Measurements from ENCODE around the gene ZNF273.
A peak's percentile ranks its signal among the peaks of the same experiment; 100 is the strongest.
"Not testable (repeated sequence)": the region's sequence is repeated elsewhere in the genome, so short reads cannot be mapped to it uniquely, and the experiment has no call there.

ZNF273 gene

GRCh38 chr7:64902806-64903721, at the start of gene ZNF273:
ZNF273 (plus strand) TSS chr7:64903273; CDS start chr7:64903318, 45 bp downstream.
- DNase-seq = peak; percentile 84

DNA sequence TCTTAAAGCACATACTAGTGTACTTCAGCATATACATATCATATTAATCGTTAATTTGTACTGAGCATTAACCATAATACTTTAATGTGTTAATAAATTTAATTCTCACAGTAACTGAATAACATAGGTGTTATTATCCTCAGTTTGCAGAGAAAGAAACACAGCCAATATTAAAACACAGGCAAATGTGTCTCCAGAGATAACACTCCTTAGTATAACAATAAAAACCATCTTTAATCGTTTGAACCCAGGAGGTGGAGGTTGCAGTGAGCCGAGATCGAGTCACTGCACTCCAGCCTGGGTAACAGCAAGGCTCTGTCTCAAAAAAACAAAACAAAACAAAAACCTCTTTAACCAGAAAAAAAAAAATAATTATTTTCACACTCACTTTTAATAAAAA, 49.4 kb upstream of the ZNF273 start:
- no peak for DNase-seq

DNA sequence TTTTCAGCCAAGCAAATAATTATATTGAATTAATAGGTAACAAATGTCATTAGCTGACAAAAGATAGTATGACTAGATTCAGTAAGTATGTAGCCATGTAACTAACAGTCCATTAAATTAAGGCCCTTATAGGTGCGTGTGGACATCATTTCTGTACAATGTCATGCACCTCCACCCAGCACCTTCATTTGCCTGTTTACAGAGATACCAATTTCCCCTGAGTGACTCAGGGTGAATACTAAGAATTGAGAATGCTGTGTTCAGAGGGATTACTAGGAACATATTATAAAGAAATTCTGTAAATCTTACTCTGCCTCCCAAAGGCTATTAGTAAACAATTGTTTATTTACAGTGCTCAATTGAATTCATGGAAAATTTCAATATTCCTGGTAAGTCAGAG, 48.1 kb upstream of the ZNF273 start:
- no peak for DNase-seq

DNA sequence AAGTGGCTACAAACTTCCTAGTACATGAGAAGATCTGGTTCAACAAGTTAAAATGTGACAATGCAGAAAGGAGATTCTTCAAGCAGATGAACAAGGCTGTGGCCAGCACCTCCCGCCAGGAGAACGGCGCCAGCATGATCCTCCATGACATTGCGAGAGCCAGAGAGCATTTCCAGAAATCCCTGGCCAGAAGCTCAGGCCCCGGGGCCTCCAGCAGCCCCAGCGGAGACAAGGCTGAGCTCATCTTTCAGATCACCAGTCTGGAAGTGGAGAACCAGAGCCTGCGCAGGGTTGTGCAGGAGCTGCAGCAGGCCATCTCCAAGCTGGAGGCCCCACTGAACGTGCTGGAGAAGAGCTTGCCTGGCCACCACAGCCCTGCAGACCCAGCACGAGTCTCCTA, 40.1 kb upstream of the ZNF273 start:
- DNase-seq = no peak

DNA sequence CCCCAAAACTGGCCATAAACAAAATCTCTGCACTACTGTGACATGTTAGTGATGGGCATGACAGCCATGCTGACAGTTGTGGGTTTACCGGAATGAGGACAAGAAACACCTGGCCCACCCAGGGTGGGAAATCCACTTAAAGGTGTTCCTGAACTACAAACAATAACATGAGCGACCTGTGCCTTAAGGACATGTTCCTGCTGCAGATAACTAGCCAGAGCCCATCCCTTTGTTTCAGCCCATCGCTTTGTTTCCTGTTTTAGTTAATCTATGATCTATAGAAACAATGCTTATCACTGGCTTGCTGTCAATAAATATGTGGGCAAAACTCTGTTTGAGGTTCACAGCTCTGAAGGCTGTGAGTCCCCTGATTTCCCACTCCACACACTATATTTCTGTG, 39.5 kb upstream of the ZNF273 start:
- not testable (repeated sequence) for DNase-seq

DNA sequence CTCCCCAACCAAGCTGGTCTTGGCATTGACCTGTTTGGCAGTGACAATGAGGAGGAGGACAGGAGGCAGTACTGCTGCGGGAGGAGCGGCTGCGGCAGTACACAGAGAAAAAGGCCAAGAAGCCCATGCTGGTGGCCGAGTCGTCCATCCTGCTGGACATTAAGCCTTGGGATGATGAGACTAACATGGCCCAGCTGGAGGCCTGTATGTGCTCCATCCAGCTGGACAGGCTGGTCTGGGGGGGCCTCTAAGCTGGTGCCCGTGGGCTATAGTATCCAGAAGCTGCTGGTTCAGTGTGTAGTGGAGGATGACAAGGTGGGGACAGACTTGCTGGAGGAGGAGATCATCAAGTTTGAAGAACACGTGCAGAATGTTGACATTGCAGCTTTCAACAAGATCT, 39.1 kb upstream of the ZNF273 start:
- DNase-seq = no peak

GRCh38 chr7:64867863-64868440, 35.1 kb upstream of the ZNF273 start:
- DNase-seq = no peak

GRCh38 chr7:64868499-64868898, 34.6 kb upstream of the ZNF273 start:
- DNase-seq = no peak

DNA sequence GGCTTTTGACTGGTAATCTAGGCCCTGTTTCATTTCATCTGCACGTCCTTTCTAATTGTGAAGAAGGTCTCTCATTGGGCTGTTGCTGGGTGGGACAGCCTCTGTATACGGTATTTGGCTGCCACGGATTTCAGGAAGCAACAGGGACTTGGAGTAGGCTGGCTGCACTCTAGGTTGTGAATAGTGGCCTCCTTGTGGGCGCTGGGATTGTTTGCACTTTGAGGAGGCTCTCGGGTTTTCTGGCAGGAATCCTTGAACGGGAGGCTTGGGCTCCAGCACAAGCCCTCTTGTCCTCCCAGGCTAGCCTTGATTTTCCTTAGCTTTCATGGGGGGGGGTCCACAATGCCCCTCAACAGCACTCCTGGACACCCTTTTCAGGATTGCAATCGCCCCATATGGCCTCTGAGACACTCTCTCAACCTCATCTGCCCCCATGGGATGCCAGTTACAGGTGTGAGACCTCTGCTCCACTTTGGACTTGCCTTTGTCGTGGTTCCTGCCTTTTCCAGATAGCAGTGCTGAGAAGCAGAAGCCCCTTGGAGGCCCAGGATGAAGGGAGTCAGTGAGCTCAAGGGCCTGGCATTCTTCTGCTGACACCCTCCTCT, 33.9 kb upstream of the ZNF273 start:
- DNase-seq = no peak

- no peak for DNase-seq
Measured at GRCh38 chr7:64869912-64870562, 33.0 kb upstream of the ZNF273 start.

- no peak for DNase-seq
Measured at GRCh38 chr7:64870656-64871055, 32.4 kb upstream of the ZNF273 start.

DNA sequence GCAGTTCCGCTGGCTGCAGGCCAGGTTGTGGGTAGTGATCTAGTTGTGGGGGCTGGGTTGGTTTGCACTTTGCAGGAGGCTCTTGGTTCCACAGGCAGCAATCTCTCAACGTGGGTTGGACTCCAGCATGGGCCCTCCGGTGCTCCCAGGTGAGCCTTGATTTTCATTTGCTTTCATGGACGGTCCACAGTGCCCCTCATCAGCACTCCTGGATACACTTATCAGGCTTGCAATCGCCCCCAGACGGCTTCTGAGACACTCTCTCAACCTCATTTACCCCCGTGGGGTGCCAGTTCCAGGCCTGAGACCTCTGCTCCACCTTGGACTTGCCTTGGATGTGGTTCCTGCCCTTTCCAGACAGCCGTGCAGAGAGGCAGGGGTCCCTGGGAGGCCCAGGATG, 31.3 kb upstream of the ZNF273 start:
- no peak for DNase-seq

DNA sequence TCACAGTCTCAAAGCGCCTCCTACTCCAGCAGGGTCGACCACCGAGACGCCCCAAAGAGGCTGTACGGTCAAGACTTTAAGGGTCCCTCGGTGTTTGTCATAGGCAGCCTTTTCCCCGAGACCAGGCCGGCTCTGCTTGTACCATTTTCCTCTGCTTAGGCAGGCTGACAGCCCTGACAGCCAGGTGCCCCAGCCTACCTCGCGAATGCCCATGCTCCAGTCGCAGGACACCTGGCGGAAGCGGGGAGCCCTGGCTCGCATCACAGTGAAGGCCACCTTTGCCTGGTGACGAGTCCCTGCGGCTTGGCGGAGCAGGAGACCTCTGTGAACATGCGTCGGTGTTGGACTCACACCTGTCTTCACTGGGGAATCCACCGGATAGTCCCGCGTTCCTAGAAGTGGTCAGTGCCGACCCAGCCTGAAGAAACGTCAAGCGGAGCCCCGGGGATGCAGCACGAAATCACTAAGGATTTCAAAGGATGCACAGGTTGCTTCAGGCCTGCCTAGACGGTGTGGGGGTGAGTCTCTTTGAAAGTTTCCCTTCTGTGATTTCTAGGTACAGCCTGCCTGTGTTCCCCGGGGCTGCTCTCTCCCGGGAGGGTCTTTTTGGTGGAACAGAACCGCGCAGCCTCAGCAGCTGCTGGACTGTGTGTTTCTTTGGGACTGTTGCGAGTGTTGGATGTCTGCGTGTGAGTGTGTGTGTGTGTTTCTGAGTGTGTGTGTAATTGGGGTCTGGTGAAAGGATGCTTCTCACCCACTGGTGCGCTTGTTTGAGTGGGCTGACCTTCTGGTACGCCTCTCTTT, 30.5 kb upstream of the ZNF273 start:
- no peak for DNase-seq

DNA sequence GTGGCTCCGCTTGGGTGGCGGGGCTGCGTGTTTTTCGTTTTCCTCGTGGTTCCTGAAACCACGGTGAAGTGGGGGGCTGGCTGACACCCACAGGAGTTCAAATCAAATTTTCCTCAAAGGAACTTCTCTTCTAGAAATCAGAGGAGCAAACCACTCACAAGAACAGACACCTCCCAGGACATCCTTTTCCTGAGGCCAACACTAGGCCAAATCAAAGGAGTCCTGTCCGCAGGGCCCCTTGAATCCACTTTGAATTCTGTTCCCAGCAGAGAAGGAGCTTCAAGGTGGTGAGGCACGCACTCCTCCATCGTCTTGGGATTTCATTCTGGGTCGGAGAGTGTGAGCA, 29.9 kb upstream of the ZNF273 start:
- DNase-seq = no peak

- no peak for DNase-seq
Measured at GRCh38 chr7:64873517-64873916, 29.6 kb upstream of the ZNF273 start.

- DNase-seq = peak; percentile 38
Measured at GRCh38 chr7:64874114-64874513, 29.0 kb upstream of the ZNF273 start.

GRCh38 chr7:64874562-64875250, 28.4 kb upstream of the ZNF273 start:
- no peak for DNase-seq

DNA sequence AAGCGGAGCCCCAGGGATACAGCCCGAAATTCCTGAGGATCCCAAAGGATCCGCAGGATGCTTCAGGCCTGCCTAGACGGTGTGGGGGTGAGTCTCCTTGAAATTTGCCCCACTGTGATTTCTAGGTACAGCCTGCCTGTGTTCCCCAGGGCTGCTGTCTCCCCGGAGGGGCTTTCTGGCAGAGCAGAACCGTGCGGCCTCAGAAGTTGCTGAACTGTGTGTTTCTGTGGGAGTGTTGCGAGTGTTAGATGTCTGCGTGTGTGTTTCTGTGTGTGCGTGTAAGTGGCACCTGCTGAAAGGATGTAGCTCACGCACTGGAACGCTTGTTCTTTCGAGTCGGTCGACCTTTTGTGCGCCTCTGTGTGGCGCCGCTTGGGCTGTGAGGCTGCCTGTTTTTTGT, 27.8 kb upstream of the ZNF273 start:
- no peak for DNase-seq

DNA sequence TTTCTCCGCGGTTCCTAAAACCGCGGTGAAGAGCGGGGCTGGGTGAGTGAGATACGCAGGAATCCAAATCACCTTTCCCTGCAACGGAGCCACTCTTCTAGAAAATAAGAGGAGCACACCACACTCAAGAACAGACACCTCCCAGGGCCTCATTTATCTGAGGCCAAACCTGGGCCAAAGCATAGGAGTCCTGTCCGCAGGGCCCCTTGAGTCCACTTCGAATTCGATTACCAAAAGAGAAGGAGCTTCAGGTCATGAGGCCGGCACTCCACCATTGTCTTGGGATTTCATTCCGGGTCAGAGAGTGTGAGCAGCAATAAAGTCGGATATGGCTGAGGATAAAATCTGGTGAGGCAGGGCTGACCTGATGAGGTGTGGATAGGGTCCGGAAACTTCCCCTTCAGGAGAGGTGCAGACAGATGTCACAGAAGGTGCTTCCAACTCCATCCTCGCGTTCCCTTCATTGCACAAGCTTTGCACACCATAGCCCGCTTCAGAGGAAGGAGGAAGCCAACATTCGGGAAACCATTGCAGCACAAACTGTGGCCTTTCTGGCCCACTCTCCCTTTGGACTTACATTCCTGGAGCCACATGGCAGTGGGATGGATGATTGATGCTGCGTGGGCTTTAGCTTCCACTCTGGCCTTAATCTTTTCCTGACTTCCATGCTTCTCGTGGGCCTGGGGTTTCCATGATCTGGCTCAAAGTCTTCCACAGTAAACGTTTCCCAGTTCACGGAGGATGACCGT, 27.2 kb upstream of the ZNF273 start:
- DNase-seq = no peak

GRCh38 chr7:64876792-64877713, 26.0 kb upstream of the ZNF273 start:
- DNase-seq = no peak
